Bone marrow (tissue), 2 donors: ENCODE data around the gene NRF1.
"Not testable (repeated sequence)": the region's sequence is repeated elsewhere in the genome, so short reads cannot be mapped to it uniquely, and the experiment has no call there.

Experiments used
- DNase-seq, 2 donors: peaks; one replicate each; lab custom pipeline; 2025; lab: John Stamatoyannopoulos, UW

Gene NRF1

GRCh38 chr7:129649128-129649690 is 37.7 kb downstream of the NRF1 start:
- DNase-seq, result no peak

- DNase-seq, result no peak
Measured at GRCh38 chr7:129650056-129650758, 38.7 kb downstream of the NRF1 start.

GRCh38 chr7:129652914-129653313 is 41.4 kb downstream of the NRF1 start:
- no peak for DNase-seq

GRCh38 chr7:129655811-129656210 is 44.3 kb downstream of the NRF1 start:
- DNase-seq, result no peak

GRCh38 chr7:129657363-129657762 is 45.8 kb downstream of the NRF1 start:
- DNase-seq, result no peak

GRCh38 chr7:129659907-129660306 is 48.4 kb downstream of the NRF1 start:
- DNase-seq, result not testable (repeated sequence)

GRCh38 chr7:129661645-129662182 is 50.2 kb downstream of the NRF1 start:
- no peak for DNase-seq

GRCh38 chr7:129663240-129663639 is 51.7 kb downstream of the NRF1 start:
- DNase-seq, result not testable (repeated sequence)

GRCh38 chr7:129664029-129665012 is 52.8 kb downstream of the NRF1 start:
- DNase-seq, result peak in 1 of 2 donors; percentile 31

- peak in 1 of 2 donors; percentile 56 for DNase-seq
Measured at GRCh38 chr7:129665013-129665401, 53.5 kb downstream of the NRF1 start.

GRCh38 chr7:129667116-129667515 is 55.6 kb downstream of the NRF1 start:
- no peak for DNase-seq

GRCh38 chr7:129667551-129667950 is 56.0 kb downstream of the NRF1 start:
- DNase-seq, result no peak

GRCh38 chr7:129669901-129670300 is 58.4 kb downstream of the NRF1 start:
- no peak for DNase-seq

- DNase-seq, result no peak
Measured at GRCh38 chr7:129670656-129671055, 59.1 kb downstream of the NRF1 start.

GRCh38 chr7:129671266-129671665 is 59.7 kb downstream of the NRF1 start:
- DNase-seq, result no peak

GRCh38 chr7:129674475-129674874 is 63.0 kb downstream of the NRF1 start:
- not testable (repeated sequence) for DNase-seq

GRCh38 chr7:129675521-129675920 is 64.0 kb downstream of the NRF1 start:
- DNase-seq, result no peak

- no peak for DNase-seq
Measured at GRCh38 chr7:129676017-129676897, 64.7 kb downstream of the NRF1 start.

- no peak for DNase-seq
Measured at GRCh38 chr7:129677796-129678195, 66.3 kb downstream of the NRF1 start.

- DNase-seq, result no peak
Measured at GRCh38 chr7:129678606-129679005, 67.1 kb downstream of the NRF1 start.

- DNase-seq, result no peak
Measured at GRCh38 chr7:129680400-129680799, 68.9 kb downstream of the NRF1 start.
